Measurements from ENCODE around the gene TNFSF18.

TNFSF18 gene

DNA sequence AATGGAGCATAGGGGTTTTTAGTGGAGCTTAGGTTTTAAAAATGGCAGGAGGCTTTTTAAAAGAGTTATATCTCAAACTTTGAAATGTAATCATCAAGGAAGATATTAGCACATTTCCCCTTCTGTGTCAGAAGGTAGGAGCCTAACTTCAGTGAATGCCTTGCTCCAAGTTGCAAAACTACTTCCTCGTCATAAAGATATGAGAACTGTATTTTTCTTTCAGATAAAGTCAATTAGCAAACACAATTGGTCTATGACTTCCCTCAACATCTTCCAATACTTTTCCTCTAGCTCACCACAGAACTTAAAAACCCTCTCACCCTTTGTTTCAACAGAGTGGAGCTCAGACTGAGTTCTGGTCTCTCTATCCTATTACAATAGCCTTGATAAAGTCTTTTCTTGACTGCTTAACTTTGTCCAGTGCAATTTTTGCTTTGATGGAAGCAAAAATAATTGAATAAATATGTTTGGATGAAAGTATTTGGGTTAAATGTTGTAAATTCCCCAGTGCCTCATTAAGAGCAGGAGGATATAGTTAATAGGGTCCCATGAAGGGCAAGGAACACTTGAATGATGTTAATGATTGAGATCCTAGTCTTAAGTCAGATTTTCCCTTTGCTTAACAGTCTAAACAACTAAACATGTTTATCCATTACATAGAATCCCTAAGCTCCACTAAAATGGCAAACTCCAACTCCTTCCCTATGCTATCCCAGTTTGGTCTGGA, 58.9 kb downstream of the TNFSF18 start:
- TF ChIP-seq CTCF (IDR thresholded peaks at IDR 0.05; ENCODE audit: extremely low read depth, insufficient read depth, missing control alignments): no peak

DNA sequence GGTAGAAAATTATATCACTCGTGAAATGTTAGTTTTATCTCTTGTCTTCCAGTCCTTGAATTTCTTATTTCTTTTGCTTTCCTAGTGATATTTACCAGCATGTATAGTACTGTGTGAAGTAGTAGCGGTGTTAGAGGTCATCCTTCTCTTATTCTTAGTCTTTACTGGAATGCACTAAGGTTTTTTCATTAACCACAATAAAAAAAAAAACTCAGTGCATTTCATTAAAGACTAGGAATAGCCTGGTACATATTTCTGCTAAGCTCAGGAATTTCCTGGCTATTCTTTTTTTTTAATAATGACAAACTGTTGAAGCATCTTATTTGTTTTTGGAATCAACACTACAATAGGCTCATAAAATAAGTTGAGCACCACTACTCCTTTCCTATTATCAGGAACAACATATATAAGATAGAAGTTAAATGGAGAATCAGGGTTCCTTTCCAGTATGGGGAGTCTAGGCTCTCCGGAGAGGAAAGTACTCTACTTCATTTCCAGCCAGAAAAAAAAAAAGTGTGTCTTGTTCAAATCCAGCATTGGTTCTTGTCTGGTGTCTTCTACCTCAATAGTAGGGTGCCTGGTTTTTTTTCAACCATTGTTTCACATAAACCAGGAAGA, 60.0 kb downstream of the TNFSF18 start:
- no peak for DNase-seq (ENCODE audit: low spot score)
- in situ Hi-C loops (cut with MboI; ENCODE audit: low pct_unique_long_range_greater_than_20kb, low sequenced_read_pairs, unreplicated experiment): no loop called here
- TF ChIP-seq CTCF (IDR thresholded peaks at IDR 0.05; ENCODE audit: extremely low read depth, insufficient read depth, missing control alignments): no peak

More for the DNA sequence above, 58.9 kb downstream of the TNFSF18 start:
- in situ Hi-C loops (cut with MboI; ENCODE audit: low pct_unique_long_range_greater_than_20kb, low sequenced_read_pairs, unreplicated experiment): no loop called here
- DNase-seq (ENCODE audit: low spot score): no peak

All from GM13977 (cell line).